ENCODE data around the gene LZTR1. TPM values are rescaled to one million over a fixed set of nuclear protein-coding genes. Genes with fewer than 3 reads are reported as not detected.

The LZTR1 gene
- total RNA-seq, 4 donors from 2014 or later: 37.1 to 67.2 (median 55.7) TPM

DNA sequence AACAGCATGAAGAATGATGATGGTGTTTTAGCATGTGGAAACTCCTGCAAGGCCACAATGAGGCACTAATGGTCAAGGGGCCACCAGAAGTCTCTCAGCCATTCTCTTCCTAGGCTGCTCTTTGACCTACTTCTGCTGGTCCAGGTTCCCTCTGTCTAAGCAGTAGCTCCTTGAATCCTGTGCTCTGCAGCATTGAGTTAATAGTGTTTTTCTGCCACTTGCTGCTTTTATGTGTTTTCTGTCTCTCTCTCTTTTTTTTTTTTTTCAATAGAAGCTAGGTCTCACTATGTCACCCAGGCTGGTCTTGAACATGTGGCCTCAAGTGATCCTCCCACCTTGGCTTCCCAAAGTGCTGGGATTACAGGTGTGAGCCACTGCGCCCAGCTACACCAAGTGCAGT is 35.1 kb upstream of the LZTR1 start:
- intact Hi-C loops (cut with DNase I): no loop called here
- H3K4me1 ChIP-seq: peaks cover 0 to 11% of the 10 kb centered on the region in 2 donors
- H3K4me3 ChIP-seq (replicated peaks in 1 of 3): no peak overlapping the region
- H3K27me3 ChIP-seq: no peaks in the 10 kb centered on the region
- no peak for DNase-seq
- no peak overlapping the region for H3K27ac ChIP-seq
- TF ChIP-seq POLR2A (IDR thresholded peaks at IDR 0.05): no peak
- TF ChIP-seq, protein P1, sequence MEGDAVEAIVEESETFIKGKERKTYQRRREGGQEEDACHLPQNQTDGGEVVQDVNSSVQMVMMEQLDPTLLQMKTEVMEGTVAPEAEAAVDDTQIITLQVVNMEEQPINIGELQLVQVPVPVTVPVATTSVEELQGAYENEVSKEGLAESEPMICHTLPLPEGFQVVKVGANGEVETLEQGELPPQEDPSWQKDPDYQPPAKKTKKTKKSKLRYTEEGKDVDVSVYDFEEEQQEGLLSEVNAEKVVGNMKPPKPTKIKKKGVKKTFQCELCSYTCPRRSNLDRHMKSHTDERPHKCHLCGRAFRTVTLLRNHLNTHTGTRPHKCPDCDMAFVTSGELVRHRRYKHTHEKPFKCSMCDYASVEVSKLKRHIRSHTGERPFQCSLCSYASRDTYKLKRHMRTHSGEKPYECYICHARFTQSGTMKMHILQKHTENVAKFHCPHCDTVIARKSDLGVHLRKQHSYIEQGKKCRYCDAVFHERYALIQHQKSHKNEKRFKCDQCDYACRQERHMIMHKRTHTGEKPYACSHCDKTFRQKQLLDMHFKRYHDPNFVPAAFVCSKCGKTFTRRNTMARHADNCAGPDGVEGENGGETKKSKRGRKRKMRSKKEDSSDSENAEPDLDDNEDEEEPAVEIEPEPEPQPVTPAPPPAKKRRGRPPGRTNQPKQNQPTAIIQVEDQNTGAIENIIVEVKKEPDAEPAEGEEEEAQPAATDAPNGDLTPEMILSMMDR (IDR thresholded peaks at IDR 0.05): no peak
- 100% methylated on average over 1 of the region's 1 CpG for WGBS, 2 donors
- peaks cover 14 to 15% of the 10 kb centered on the region in 2 donors for H3K36me3 ChIP-seq
- H3K9me3 ChIP-seq: no peaks in the 10 kb centered on the region

DNA sequence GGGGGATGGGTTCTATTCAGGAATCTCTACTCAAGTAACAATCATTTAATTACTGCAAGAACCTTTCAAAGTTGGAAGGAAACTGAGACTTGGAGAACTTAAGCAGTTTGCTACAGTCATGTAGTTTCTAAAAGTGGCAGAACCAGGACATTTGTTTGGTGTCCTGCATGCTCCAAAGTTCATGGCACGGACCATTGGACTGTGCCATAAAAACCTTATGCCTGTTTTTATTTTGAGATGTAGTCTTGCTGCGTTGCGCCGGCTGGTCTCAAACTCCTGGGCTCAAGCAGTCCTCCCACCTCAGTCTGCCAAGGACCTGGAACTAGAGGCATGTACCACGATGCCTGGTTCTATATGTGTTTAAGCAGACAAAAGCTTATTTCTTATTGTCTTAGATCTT is 33.6 kb upstream of the LZTR1 start:
- intact Hi-C loops (cut with DNase I): no loop called here
- WGBS, 2 donors: 75 to 84% methylated on average over 5 of the region's 5 CpGs
- Histone ChIP-seq H3K27ac (no peak overlapping the region), H3K27me3 (no peaks in the 10 kb centered on the region), H3K9me3 (no peaks in the 10 kb centered on the region), H3K4me1 (peaks cover 0 to 11% of the 10 kb centered on the region in 2 donors), H3K4me3 (replicated peaks in 1 of 3) (no peak overlapping the region), H3K36me3 (peaks cover 16 to 20% of the 10 kb centered on the region in 2 donors)
- DNase-seq: no peak
- TF ChIP-seq, protein P1 (IDR thresholded peaks at IDR 0.05): no peak
- TF ChIP-seq POLR2A (IDR thresholded peaks at IDR 0.05): no peak

DNA sequence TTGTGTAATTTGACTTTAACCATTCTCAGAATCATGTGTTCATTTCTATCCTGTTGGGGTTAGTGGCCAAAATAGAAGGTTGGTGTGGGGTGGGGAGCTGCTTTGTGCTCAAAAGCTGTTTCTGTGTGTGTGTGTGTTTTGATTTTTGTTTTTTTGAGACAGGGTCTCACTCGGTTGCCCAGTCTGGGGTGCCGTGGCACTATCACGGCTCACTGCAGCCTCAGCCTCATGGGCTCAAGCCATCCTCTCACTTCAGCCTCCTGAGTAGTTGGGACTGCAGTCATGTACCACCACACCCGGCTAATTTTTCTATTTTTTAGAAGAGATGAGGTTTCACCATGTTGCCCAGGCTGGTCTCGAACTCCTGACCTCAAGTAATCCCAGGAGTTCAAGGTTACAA is 33.1 kb upstream of the LZTR1 start:
- no peak for DNase-seq
- Histone ChIP-seq H3K9me3 (no peaks in the 10 kb centered on the region), H3K4me1 (peaks cover 0 to 11% of the 10 kb centered on the region in 2 donors), H3K4me3 (replicated peaks in 1 of 3) (no peak overlapping the region), H3K27me3 (no peaks in the 10 kb centered on the region), H3K27ac (no peak overlapping the region), H3K36me3 (peaks cover 16 to 20% of the 10 kb centered on the region in 2 donors)
- TF ChIP-seq POLR2A (IDR thresholded peaks at IDR 0.05): no peak
- TF ChIP-seq, protein P1 (IDR thresholded peaks at IDR 0.05): no peak
- 90 to 93% methylated on average over 5 of the region's 5 CpGs for WGBS, 2 donors
- intact Hi-C loops (cut with DNase I): no loop called here

DNA sequence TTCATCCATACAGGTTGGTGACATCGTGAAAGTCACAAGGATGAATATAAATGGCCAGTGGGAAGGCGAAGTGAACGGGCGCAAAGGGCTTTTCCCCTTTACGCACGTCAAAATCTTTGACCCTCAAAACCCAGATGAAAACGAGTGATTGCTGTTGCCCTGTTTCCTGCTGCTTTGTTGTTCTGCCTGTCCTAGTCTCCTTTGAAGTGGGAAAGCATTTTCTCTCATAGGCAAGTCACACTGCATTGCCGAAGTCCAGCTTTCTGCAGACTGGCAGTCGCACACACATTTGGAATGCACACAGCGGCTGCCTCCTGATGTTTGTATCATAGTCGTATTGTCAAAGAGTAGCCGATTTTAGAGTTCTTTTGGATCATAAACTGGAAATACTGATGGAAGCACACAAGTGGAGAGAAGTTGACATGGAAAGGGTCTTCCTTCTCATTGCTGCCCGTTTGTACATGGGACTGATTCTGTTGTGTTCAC is 32.4 kb upstream of the LZTR1 start:
- H3K27ac ChIP-seq: no peak overlapping the region
- no peaks in the 10 kb centered on the region for H3K9me3 ChIP-seq
- TF ChIP-seq, protein P1 (IDR thresholded peaks at IDR 0.05): no peak
- TF ChIP-seq POLR2A (IDR thresholded peaks at IDR 0.05): no peak
- 88 to 90% methylated on average over 13 of the region's 13 CpGs for WGBS, 2 donors
- H3K36me3 ChIP-seq: peaks cover 16 to 20% of the 10 kb centered on the region in 2 donors
- H3K27me3 ChIP-seq: no peaks in the 10 kb centered on the region
- no peak for DNase-seq
- intact Hi-C loops (cut with DNase I): no loop called here
- H3K4me3 ChIP-seq (replicated peaks in 1 of 3): no peak overlapping the region
- H3K4me1 ChIP-seq: peaks cover 0 to 11% of the 10 kb centered on the region in 2 donors

DNA sequence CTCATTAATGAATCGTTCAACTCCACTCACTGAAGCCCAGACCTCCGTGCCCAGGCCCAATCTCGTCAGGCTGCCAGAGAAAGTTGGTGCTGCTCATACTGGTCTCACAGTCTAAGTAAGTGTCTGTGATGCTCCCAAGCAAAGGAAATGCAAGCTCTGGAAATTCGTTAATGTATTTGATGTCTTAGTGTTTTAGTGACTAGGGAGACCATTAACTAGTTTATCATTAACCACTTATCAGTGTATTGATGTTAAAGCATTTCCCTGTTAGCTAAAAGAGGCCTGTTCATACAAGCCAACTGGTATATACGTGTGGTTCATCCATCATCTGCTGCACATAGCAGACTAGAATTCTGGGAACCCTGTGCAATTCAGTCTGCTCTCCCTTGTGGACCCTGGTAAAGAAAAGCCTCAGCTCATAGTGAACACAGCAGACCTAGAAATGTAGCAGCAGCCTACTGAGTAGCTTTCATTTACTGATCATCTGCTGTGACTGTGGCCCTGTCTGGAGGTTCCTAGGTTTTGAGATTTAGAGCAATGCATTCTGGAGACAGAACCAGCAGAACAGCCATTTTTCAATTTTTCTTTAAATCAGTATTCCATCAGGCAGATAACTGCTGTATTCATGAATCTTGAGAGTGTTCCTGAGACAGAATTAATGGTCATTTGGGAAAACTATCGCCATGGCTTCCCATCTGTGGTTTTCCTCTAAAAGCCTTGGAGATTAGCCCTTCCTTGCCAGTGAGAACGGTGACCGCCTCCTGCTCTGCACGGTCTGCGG is 30.8 kb upstream of the LZTR1 start:
- 89 to 90% methylated on average over 10 of the region's 10 CpGs for WGBS, 2 donors
- Histone ChIP-seq H3K4me3 (replicated peaks in 1 of 3) (no peak overlapping the region), H3K27me3 (no peaks in the 10 kb centered on the region), H3K4me1 (peaks cover 0 to 1% of the 10 kb centered on the region in 2 donors), H3K9me3 (no peaks in the 10 kb centered on the region), H3K36me3 (peaks cover 16 to 20% of the 10 kb centered on the region in 2 donors), H3K27ac (no peak overlapping the region)
- TF ChIP-seq, protein P1 (IDR thresholded peaks at IDR 0.05): no peak
- no peak for TF ChIP-seq POLR2A (IDR thresholded peaks at IDR 0.05)
- intact Hi-C loops (cut with DNase I): no loop called here
- DNase-seq: no peak
